Activated naive CD8-positive, alpha-beta T cell treated with anti-CD3 and anti-CD28 coated beads for 36 hours (primary cell): ENCODE measurements around the gene SEMA5A. TPM values are rescaled to one million over a fixed set of nuclear protein-coding genes. Genes with fewer than 3 reads are reported as not detected.

Source experiments
- DNase-seq: peaks from one replicate; pipeline ENCODE4 v3.0.0; 2021
- H3K27ac Mint-ChIP-seq: one replicate; pipeline ENCODE4 v1.8.0; 2022; ENCODE audit warnings: mild to moderate bottlenecking, moderate library complexity, mixed read lengths
- H3K27me3 Mint-ChIP-seq: one replicate; pipeline ENCODE4 v1.8.0; 2022; ENCODE audit warnings: mild to moderate bottlenecking, mixed read lengths
- H3K36me3 Mint-ChIP-seq: one replicate; pipeline ENCODE4 v1.8.0; 2021; ENCODE audit warnings: mild to moderate bottlenecking, mixed read lengths
- H3K4me1 Mint-ChIP-seq: one replicate; pipeline ENCODE4 v1.8.0; 2021; ENCODE audit warnings: mixed read lengths
- H3K4me3 Mint-ChIP-seq: one replicate; pipeline ENCODE4 v1.8.0; 2022; ENCODE audit warnings: mild to moderate bottlenecking, moderate library complexity, mixed read lengths
- H3K9me3 Mint-ChIP-seq: one replicate; pipeline ENCODE4 v1.8.0; 2022; ENCODE audit warnings: mixed read lengths
- total RNA-seq, 2 experiments: library from RNA; stranded (reverse); gene quantifications; one replicate each; pipeline ENCODE4 v1.2.3, GENCODE V29; 2021

Gene SEMA5A
- total RNA-seq, 2 experiments from 2014 or later = not detected

- H3K9me3 Mint-ChIP-seq = no peaks in the 10 kb centered on the region
- no peak overlapping the region for H3K4me3 Mint-ChIP-seq
- no peak overlapping the region for H3K27ac Mint-ChIP-seq
- peaks cover 12% of the 10 kb centered on the region for H3K27me3 Mint-ChIP-seq
- no peaks in the 10 kb centered on the region for H3K36me3 Mint-ChIP-seq
- DNase-seq = no peak
- no peaks in the 10 kb centered on the region for H3K4me1 Mint-ChIP-seq
Observed at GRCh38 chr5:9536717-9537116, 9.2 kb downstream of the SEMA5A start.

- H3K27me3 Mint-ChIP-seq = peaks cover 6% of the 10 kb centered on the region
- no peak for DNase-seq
- H3K4me1 Mint-ChIP-seq = no peaks in the 10 kb centered on the region
- H3K9me3 Mint-ChIP-seq = no peaks in the 10 kb centered on the region
- no peak overlapping the region for H3K4me3 Mint-ChIP-seq
- no peak overlapping the region for H3K27ac Mint-ChIP-seq
- no peaks in the 10 kb centered on the region for H3K36me3 Mint-ChIP-seq
Observed at GRCh38 chr5:9534881-9535517, 10.9 kb downstream of the SEMA5A start.

GRCh38 chr5:9533562-9534364 is 12.1 kb downstream of the SEMA5A start:
- no peak for DNase-seq
- Mint-ChIP-seq H3K27ac (no peak overlapping the region), H3K27me3 (peaks cover 6% of the 10 kb centered on the region), H3K4me3 (no peak overlapping the region), H3K4me1 (no peaks in the 10 kb centered on the region), H3K36me3 (no peaks in the 10 kb centered on the region), H3K9me3 (no peaks in the 10 kb centered on the region)

- Mint-ChIP-seq H3K36me3 (no peaks in the 10 kb centered on the region), H3K4me1 (no peaks in the 10 kb centered on the region), H3K4me3 (no peak overlapping the region), H3K27me3 (peaks cover 6% of the 10 kb centered on the region), H3K9me3 (no peaks in the 10 kb centered on the region), H3K27ac (no peak overlapping the region)
- DNase-seq = no peak
Observed at GRCh38 chr5:9533096-9533495, 12.8 kb downstream of the SEMA5A start.

- Mint-ChIP-seq H3K27ac (no peak overlapping the region), H3K4me3 (no peak overlapping the region), H3K36me3 (no peaks in the 10 kb centered on the region), H3K4me1 (no peaks in the 10 kb centered on the region), H3K9me3 (no peaks in the 10 kb centered on the region), H3K27me3 (no peaks in the 10 kb centered on the region)
- DNase-seq = no peak
Observed at GRCh38 chr5:9529513-9529912, 16.4 kb downstream of the SEMA5A start.

- no peaks in the 10 kb centered on the region for H3K27me3 Mint-ChIP-seq
- peaks cover under 1% of the 10 kb centered on the region for H3K9me3 Mint-ChIP-seq
- H3K36me3 Mint-ChIP-seq = no peaks in the 10 kb centered on the region
- H3K27ac Mint-ChIP-seq = no peak overlapping the region
- H3K4me3 Mint-ChIP-seq = no peak overlapping the region
- no peak for DNase-seq
- no peaks in the 10 kb centered on the region for H3K4me1 Mint-ChIP-seq
Observed at GRCh38 chr5:9529041-9529480, 16.8 kb downstream of the SEMA5A start.

GRCh38 chr5:9524941-9525340 is 20.9 kb downstream of the SEMA5A start:
- peaks cover 6% of the 10 kb centered on the region for H3K9me3 Mint-ChIP-seq

GRCh38 chr5:9523090-9523823 is 22.6 kb downstream of the SEMA5A start:
- Mint-ChIP-seq H3K9me3 (peaks cover 6% of the 10 kb centered on the region), H3K4me1 (no peaks in the 10 kb centered on the region), H3K36me3 (no peaks in the 10 kb centered on the region), H3K27me3 (no peaks in the 10 kb centered on the region), H3K4me3 (no peak overlapping the region), H3K27ac (no peak overlapping the region)
- DNase-seq = no peak

More at GRCh38 chr5:9524941-9525340, 20.9 kb downstream of the SEMA5A start:
- no peak overlapping the region for H3K27ac Mint-ChIP-seq
- no peak for DNase-seq
- H3K4me1 Mint-ChIP-seq = no peaks in the 10 kb centered on the region
- H3K4me3 Mint-ChIP-seq = no peak overlapping the region
- no peaks in the 10 kb centered on the region for H3K27me3 Mint-ChIP-seq
- no peaks in the 10 kb centered on the region for H3K36me3 Mint-ChIP-seq

- H3K4me3 Mint-ChIP-seq = no peak overlapping the region
- peaks cover 4% of the 10 kb centered on the region for H3K27me3 Mint-ChIP-seq
- DNase-seq = no peak
- no peak overlapping the region for H3K27ac Mint-ChIP-seq
- no peaks in the 10 kb centered on the region for H3K4me1 Mint-ChIP-seq
- peaks cover 6% of the 10 kb centered on the region for H3K9me3 Mint-ChIP-seq
- no peaks in the 10 kb centered on the region for H3K36me3 Mint-ChIP-seq
Observed at GRCh38 chr5:9519537-9519936, 26.3 kb downstream of the SEMA5A start.

GRCh38 chr5:9516591-9516990 is 29.3 kb downstream of the SEMA5A start:
- DNase-seq = no peak
- peaks cover 4% of the 10 kb centered on the region for H3K27me3 Mint-ChIP-seq
- H3K4me3 Mint-ChIP-seq = no peak overlapping the region
- no peaks in the 10 kb centered on the region for H3K36me3 Mint-ChIP-seq
- H3K9me3 Mint-ChIP-seq = no peaks in the 10 kb centered on the region
- no peak overlapping the region for H3K27ac Mint-ChIP-seq
- no peaks in the 10 kb centered on the region for H3K4me1 Mint-ChIP-seq

- H3K36me3 Mint-ChIP-seq = no peaks in the 10 kb centered on the region
- H3K9me3 Mint-ChIP-seq = no peaks in the 10 kb centered on the region
- H3K27ac Mint-ChIP-seq = no peak overlapping the region
- no peak for DNase-seq
- no peaks in the 10 kb centered on the region for H3K4me1 Mint-ChIP-seq
- H3K27me3 Mint-ChIP-seq = peaks cover 4% of the 10 kb centered on the region
- H3K4me3 Mint-ChIP-seq = no peak overlapping the region
Observed at GRCh38 chr5:9515436-9515835, 30.4 kb downstream of the SEMA5A start.

GRCh38 chr5:9514968-9515367 is 30.9 kb downstream of the SEMA5A start:
- DNase-seq = no peak
- Mint-ChIP-seq H3K4me3 (no peak overlapping the region), H3K27me3 (peaks cover 4% of the 10 kb centered on the region), H3K27ac (no peak overlapping the region), H3K9me3 (no peaks in the 10 kb centered on the region), H3K36me3 (no peaks in the 10 kb centered on the region), H3K4me1 (no peaks in the 10 kb centered on the region)

GRCh38 chr5:9513827-9514226 is 32.0 kb downstream of the SEMA5A start:
- Mint-ChIP-seq H3K4me3 (no peak overlapping the region), H3K4me1 (no peaks in the 10 kb centered on the region), H3K27me3 (peaks cover 4% of the 10 kb centered on the region), H3K27ac (no peak overlapping the region), H3K9me3 (no peaks in the 10 kb centered on the region), H3K36me3 (no peaks in the 10 kb centered on the region)
- DNase-seq = no peak

- Mint-ChIP-seq H3K9me3 (no peaks in the 10 kb centered on the region), H3K4me3 (no peak overlapping the region), H3K27ac (no peak overlapping the region), H3K4me1 (no peaks in the 10 kb centered on the region), H3K27me3 (no peaks in the 10 kb centered on the region), H3K36me3 (no peaks in the 10 kb centered on the region)
- DNase-seq = no peak
Observed at GRCh38 chr5:9512457-9512856, 33.4 kb downstream of the SEMA5A start.

GRCh38 chr5:9507974-9508373 is 37.9 kb downstream of the SEMA5A start:
- H3K27me3 Mint-ChIP-seq = no peaks in the 10 kb centered on the region
- no peaks in the 10 kb centered on the region for H3K9me3 Mint-ChIP-seq
- H3K4me1 Mint-ChIP-seq = no peaks in the 10 kb centered on the region
- H3K4me3 Mint-ChIP-seq = no peak overlapping the region
- DNase-seq = no peak
- no peak overlapping the region for H3K27ac Mint-ChIP-seq
- no peaks in the 10 kb centered on the region for H3K36me3 Mint-ChIP-seq
